ENCODE measurements around the gene KRTAP5-9. TPM values are rescaled to one million over a fixed set of nuclear protein-coding genes. Genes with fewer than 3 reads are reported as not detected.

The KRTAP5-9 gene
- total RNA-seq (2014; rRNA removed) (not detected in 2 replicates), Bru-seq, nascent RNA (not detected), BruChase-seq, experiment 1, labeled RNA remaining after a 6-hour chase (percentile 17 among the genes with signal in this experiment), BruChase-seq, experiment 2, labeled RNA remaining after a 2-hour chase (percentile 19 among the genes with signal in this experiment)
- long read RNA-seq: 0 reads

- H3K4me3 ChIP-seq (ENCODE audit: low read length): no peak within 1 kb of the TSS
- ChIA-PET POLR2A (ENCODE audit: unreplicated experiment) (no interaction called here), CTCF (no interaction called here)
- H3K27me3 ChIP-seq (ENCODE audit: low read length): peaks cover 56% of the 10 kb centered on the region; the same call in 1 of the 2 replicates
- H3K4me2 ChIP-seq (ENCODE audit: low read length): no peak within 1 kb of the TSS
- DNase-seq: no peak
- H3K27ac ChIP-seq (ENCODE audit: low read length): no peak within 1 kb of the TSS
- H3K9me3 ChIP-seq (ENCODE audit: low read length): no peaks in the 10 kb centered on the region
- TF ChIP-seq EZH2phosphoT487 (IDR thresholded peaks at IDR 0.05; ENCODE audit: borderline replicate concordance, low read length): no peak
- no peaks in the 10 kb centered on the region for H4K20me1 ChIP-seq (ENCODE audit: low read length)
- ATAC-seq: no peak
- no peaks in the 10 kb centered on the region for H3K79me2 ChIP-seq (ENCODE audit: low read length)
- H3F3A ChIP-seq (ENCODE audit: low read length, unreplicated experiment): no peaks in the 10 kb centered on the region
- H3K36me3 ChIP-seq (ENCODE audit: low read depth, low read length): no peaks in the 10 kb centered on the region
- no peaks in the 10 kb centered on the region for H3K4me1 ChIP-seq (ENCODE audit: insufficient read depth, low read length)
- no peak within 1 kb of the TSS for H3K9ac ChIP-seq (ENCODE audit: low read length)
- intact Hi-C loops (cut with micrococcal nuclease): no loop called here
- no peaks in the 10 kb centered on the region for H3K9me2 ChIP-seq (replicated peaks; ENCODE audit: low read length)
- no peak within 1 kb of the TSS for H2AFZ ChIP-seq (ENCODE audit: low read length)
- BruUV-seq (replicated peaks): no TSS peak
These were observed at the start of gene KRTAP5-9 for GRCh38 chr11:71548120-71548519. TSS of gene KRTAP5-9 (plus strand) at chr11:71548420. CDS start at chr11:71548658, 238 bp downstream.

- DNase-seq (no peak), ATAC-seq (no peak)
- H3K4me3 ChIP-seq (ENCODE audit: low read length): no peak overlapping the region
- POLR2A ChIA-PET (ENCODE audit: unreplicated experiment): no interaction called here
- peaks cover 34% of the 10 kb centered on the region for H3K36me3 ChIP-seq (ENCODE audit: low read depth, low read length)
- no peaks in the 10 kb centered on the region for H3F3A ChIP-seq (ENCODE audit: low read length, unreplicated experiment)
- H3K9me2 ChIP-seq (replicated peaks; ENCODE audit: low read length): no peaks in the 10 kb centered on the region
- H3K9me3 ChIP-seq (ENCODE audit: low read length): no peaks in the 10 kb centered on the region
- H4K20me1 ChIP-seq (ENCODE audit: low read length): no peaks in the 10 kb centered on the region
- CTCF ChIA-PET: no interaction called here
- TF ChIP-seq CTCF (conservative IDR thresholded peaks at IDR 0.05; ENCODE audit: low read depth, low read length) (no peak), EZH2phosphoT487 (IDR thresholded peaks at IDR 0.05; ENCODE audit: borderline replicate concordance, low read length) (no peak), EZH2 (IDR thresholded peaks at IDR 0.05; ENCODE audit: low read length, unreplicated experiment) (no peak)
- peaks cover 16% of the 10 kb centered on the region; the same call in 1 of the 2 replicates for H3K4me1 ChIP-seq (ENCODE audit: insufficient read depth, low read length)
- intact Hi-C loops (cut with micrococcal nuclease): no loop called here
- no peak overlapping the region for H3K4me2 ChIP-seq (ENCODE audit: low read length)
- no TSS peak for BruUV-seq (replicated peaks)
- H3K27me3 ChIP-seq (ENCODE audit: low read length): no peaks in the 10 kb centered on the region
- H3K9ac ChIP-seq (ENCODE audit: low read length): no peak overlapping the region
- H3K79me2 ChIP-seq (ENCODE audit: low read length): no peaks in the 10 kb centered on the region
- 0 out of 2 replicates have a peak overlapping the region, but pooled peaks have one; percentile 7 for H3K27ac ChIP-seq (ENCODE audit: low read length)
- no peak overlapping the region for H2AFZ ChIP-seq (ENCODE audit: low read length)
These were observed 49.1 kb upstream of the KRTAP5-9 start for GRCh38 chr11:71499125-71499524.

- POLR2A ChIA-PET (ENCODE audit: unreplicated experiment): no interaction called here
- no TSS peak for BruUV-seq (replicated peaks)
- Histone ChIP-seq H3K4me1 (ENCODE audit: insufficient read depth, low read length) (peaks cover 16% of the 10 kb centered on the region; the same call in 1 of the 2 replicates), H4K20me1 (ENCODE audit: low read length) (no peaks in the 10 kb centered on the region), H3K9me2 (replicated peaks; ENCODE audit: low read length) (no peaks in the 10 kb centered on the region), H3K36me3 (ENCODE audit: low read depth, low read length) (peaks cover 31% of the 10 kb centered on the region), H2AFZ (ENCODE audit: low read length) (no peak overlapping the region), H3K79me2 (ENCODE audit: low read length) (no peaks in the 10 kb centered on the region), H3K9ac (ENCODE audit: low read length) (no peak overlapping the region), H3K4me2 (ENCODE audit: low read length) (no peak overlapping the region), H3F3A (ENCODE audit: low read length, unreplicated experiment) (no peaks in the 10 kb centered on the region), H3K27me3 (ENCODE audit: low read length) (no peaks in the 10 kb centered on the region), H3K4me3 (ENCODE audit: low read length) (no peak overlapping the region), H3K9me3 (ENCODE audit: low read length) (no peaks in the 10 kb centered on the region), H3K27ac (ENCODE audit: low read length) (0 out of 2 replicates have a peak overlapping the region, but pooled peaks have one; percentile 7)
- ATAC-seq: peak; percentile 97
- peak; percentile 64 for DNase-seq
- intact Hi-C loops (cut with micrococcal nuclease): no loop called here
- CTCF ChIA-PET: no interaction called here
- no peak for TF ChIP-seq CTCF (conservative IDR thresholded peaks at IDR 0.05; ENCODE audit: low read depth, low read length)
- no peak for TF ChIP-seq EZH2 (IDR thresholded peaks at IDR 0.05; ENCODE audit: low read length, unreplicated experiment)
- TF ChIP-seq EZH2phosphoT487 (IDR thresholded peaks at IDR 0.05; ENCODE audit: borderline replicate concordance, low read length): no peak
These were observed 48.7 kb upstream of the KRTAP5-9 start for GRCh38 chr11:71499546-71499945.
